Uterus (tissue), 2 donors: Measurements from ENCODE around the gene CALN1.

Experiments
- CTCF ChIP-seq, 4 experiments: fragments of 200-600 bp in 2 of 4; fragments of 450-650 bp in 2 of 4; sonication (generic) in 2 of 4; IDR thresholded peaks; one replicate each; pipeline ENCODE4 v1.5.1; 2016 to 2019; ENCODE audit warnings: antibody characterized with exemption in 4 of 4, mild to moderate bottlenecking in 2 of 4, moderate library complexity in 1 of 4
- POLR2A ChIP-seq, 2 donors: fragments of 450-650 bp; IDR thresholded peaks; one replicate each; pipeline ENCODE4 v1.6.1; 2016; ENCODE audit warnings: antibody characterized with exemption in 2 of 2, mild to moderate bottlenecking in 1 of 2, moderate library complexity in 1 of 2

- TF ChIP-seq CTCF (IDR thresholded peaks at IDR 0.05) (no peak), POLR2A (IDR thresholded peaks at IDR 0.05) (no peak)
Measured at GRCh38 chr7:72298912-72299311, 113.2 kb downstream of the CALN1 start.
